Bronchial smooth muscle cell (primary cell): ENCODE measurements around the gene CAPN3. TPM values are rescaled to one million over a fixed set of nuclear protein-coding genes. Genes with fewer than 3 reads are reported as not detected.

Experiments used
- total RNA-seq: library from RNA; depleted of rRNA; stranded (reverse); fragments of >200 nt; gene quantifications from 2 replicates; pipeline ENCODE4 v1.2.1, GENCODE V29; 2014

CAPN3 gene
- total RNA-seq, result 1.7 and 3.2 TPM in 2 replicates

DNA sequence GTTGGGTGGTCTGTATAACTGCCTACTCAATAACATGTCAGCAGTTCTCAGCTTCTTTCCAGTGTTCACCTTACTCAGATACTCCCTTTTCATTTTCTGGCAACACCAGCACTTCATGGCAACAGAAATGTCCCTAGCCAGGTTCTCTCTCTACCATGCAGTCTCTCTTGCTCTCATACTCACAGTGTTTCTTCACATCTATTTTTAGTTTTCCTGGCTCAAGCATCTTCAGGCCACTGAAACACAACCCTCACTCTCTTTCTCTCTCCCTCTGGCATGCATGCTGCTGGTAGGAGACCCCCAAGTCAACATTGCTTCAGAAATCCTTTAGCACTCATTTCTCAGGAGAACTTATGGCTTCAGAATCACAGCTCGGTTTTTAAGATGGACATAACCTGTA lies at the start of gene CAPN3:
TSS of gene CAPN3 (plus strand) at position 253 of the 400 bp plus-strand sequence. CDS start 305 bp downstream, outside the sequence.

Other genes with a start within 250 kb of the CAPN3 start
- under 0.01 TPM in 1 of 2 replicates, not detected in the other for gene PLA2G4F, start 202.9 kb upstream of the CAPN3 start, total RNA-seq
- gene VPS39, start 151.2 kb upstream of the CAPN3 start, total RNA-seq, result 42.8 and 43.8 TPM in 2 replicates
- gene GANC, start 86.3 kb upstream of the CAPN3 start, total RNA-seq, result 13.7 and 14.8 TPM in 2 replicates
- 35.9 and 40.4 TPM in 2 replicates for gene TMEM87A, start 86.1 kb upstream of the CAPN3 start, total RNA-seq
- gene ZNF106, start 131.6 kb downstream of the CAPN3 start, total RNA-seq, result 107 and 127 TPM in 2 replicates
- gene SNAP23, start 136.1 kb downstream of the CAPN3 start, total RNA-seq, result 61.5 and 71.6 TPM in 2 replicates
- gene LRRC57, start 189.3 kb downstream of the CAPN3 start, total RNA-seq, result 7.8 and 8.8 TPM in 2 replicates
- gene HAUS2, start 189.3 kb downstream of the CAPN3 start, total RNA-seq, result 10.0 and 16.1 TPM in 2 replicates
- gene STARD9, start 216.1 kb downstream of the CAPN3 start, total RNA-seq, result 6.1 and 12.7 TPM in 2 replicates